Measurements from ENCODE around the gene ZNF281.
"Not testable (repeated sequence)": the region's sequence is repeated elsewhere in the genome, so short reads cannot be mapped to it uniquely, and the experiment has no call there.

Gene ZNF281

DNA sequence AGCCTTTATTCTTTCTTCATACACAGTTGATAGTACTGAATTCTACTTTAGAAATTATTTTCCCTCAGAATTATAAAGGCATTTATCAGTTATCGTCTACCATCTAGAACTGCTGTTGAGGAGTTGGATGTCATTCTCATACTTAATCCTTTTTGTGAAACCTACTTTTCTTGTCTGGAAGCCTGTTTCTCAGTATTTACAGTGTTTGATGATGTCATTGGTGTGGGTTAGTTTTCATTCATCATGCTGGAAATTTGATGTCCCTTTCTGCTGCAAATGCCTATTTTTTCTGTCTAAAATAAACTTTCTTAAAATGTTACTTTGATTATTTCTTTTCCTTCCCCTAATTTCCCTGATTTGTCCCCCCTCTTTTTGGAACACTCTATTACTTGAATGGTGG, 22.8 kb upstream of the ZNF281 start:
- DNase-seq (ENCODE audit: low read depth in 2 of 2, low spot score in 1 of 2), result no peak

DNA sequence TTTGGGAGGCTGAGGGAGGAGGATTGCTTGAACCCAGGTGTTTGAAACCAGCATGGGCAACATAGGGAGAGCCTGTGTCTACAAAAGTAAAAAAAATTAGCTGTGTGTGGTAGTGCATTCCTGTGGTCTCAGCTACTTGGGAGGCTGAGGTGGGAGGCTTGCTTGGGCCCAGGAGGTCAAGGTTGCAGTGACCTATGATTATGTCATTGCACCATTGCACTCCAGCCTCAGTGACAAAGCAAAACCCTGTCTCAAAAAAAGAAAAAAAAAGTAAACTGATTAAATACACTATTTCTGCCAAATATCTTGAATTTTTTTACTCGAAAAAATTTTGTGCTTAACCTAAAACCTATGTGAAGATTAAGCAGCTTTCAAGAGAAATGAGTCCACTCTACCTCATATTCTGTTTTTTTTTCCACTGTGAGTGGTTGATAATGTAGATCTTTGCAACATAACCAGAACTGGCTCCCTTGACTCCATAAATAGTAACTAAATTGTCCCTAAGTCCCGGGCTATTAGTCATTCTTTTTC, 19.4 kb upstream of the ZNF281 start:
- no peak for DNase-seq (ENCODE audit: low read depth in 2 of 2, low spot score in 1 of 2)

DNA sequence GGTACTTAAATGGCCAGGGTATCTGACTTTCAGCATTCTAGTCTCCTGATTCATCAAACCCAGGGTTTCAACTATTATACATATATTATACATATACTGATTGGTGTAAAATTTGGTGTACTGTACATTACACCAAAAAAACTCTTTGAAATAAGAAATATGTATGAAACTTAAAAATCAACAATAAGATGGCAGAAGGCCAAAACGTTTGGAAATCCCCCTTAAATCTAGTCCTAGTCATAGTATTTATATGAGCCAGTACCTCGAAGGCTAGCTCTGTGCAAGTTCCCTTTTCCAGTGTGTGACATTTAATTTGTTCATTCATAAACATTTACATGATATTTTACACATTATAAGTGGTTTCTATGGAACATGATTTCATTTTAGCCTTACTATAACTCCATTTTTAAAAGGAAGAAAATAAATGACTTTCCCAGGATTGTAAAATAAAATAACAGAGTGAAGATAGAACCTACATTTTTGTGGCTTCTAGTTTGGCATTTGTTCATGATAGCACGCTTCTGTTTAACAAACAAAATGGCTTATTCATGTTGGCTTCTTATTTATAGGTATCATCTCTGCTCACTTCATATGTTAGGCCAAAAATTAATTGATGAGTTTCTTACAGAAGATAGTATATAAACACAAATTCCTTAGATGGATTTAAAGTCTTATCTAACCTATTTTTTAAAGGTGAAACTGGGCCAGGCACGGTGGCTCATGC, 18.8 kb upstream of the ZNF281 start:
- no peak for DNase-seq (ENCODE audit: low read depth in 2 of 2, low spot score in 1 of 2)

DNA sequence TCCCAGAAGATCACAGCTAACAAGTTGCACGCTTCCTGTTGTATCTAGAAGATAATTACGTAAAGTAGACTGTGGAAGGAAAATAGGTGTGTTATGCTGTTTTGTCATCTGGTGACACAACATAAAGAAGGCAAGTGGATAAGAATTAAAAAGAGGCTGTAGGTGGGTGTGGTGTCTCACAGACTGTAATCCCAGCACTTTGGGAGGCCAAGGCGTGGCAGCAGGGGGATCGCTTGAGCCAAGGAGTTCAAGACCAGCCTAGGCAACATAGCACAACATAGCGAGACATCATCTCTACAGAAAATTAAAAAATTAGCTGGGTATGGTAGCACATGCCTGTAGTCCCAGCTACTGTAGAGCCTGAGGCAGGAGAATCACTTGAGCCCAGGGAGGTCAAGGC, 17.9 kb upstream of the ZNF281 start:
- DNase-seq (ENCODE audit: low read depth in 2 of 2, low spot score in 1 of 2), result no peak

DNA sequence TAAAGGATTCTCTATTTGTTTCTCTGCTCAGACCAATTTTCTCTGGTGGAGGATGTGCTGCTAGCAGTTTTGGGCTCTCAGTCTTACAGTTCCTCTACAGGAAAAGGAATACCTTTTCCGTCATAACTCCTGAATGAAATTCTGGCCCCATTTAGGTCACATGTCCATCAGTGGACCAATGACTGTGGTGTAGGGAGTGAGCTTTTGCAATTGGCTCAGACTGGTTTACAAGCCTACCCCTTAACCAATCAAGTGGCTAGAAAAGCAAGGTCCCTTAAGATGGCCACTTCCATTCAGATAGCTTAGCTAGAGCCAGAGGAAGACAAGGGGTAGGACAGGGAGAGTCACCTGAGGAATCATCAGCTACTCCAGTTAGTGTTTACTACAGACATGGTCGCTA, 16.4 kb upstream of the ZNF281 start:
- DNase-seq (ENCODE audit: low read depth in 2 of 2, low spot score in 1 of 2), result no peak

DNA sequence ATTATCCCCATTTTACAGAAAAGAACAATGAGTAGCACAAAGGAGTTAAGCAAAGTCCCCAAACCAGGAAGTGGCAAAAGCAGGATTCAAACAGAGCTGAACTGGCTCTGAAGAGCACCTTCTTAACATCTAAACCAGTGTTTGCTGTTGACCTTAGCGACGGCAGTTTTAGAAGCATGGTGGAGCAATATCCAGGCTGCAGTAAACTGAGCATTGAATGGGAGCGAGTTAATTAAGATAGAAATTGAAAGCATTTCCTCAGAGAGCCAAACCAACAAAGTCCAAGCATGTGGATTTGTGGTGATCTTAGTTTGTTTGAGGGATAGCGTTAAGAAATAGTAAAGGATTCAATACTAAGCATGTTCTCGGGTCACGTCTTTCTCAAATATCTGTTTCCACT, 13.4 kb upstream of the ZNF281 start:
- no peak for DNase-seq (ENCODE audit: low read depth in 2 of 2, low spot score in 1 of 2)

DNA sequence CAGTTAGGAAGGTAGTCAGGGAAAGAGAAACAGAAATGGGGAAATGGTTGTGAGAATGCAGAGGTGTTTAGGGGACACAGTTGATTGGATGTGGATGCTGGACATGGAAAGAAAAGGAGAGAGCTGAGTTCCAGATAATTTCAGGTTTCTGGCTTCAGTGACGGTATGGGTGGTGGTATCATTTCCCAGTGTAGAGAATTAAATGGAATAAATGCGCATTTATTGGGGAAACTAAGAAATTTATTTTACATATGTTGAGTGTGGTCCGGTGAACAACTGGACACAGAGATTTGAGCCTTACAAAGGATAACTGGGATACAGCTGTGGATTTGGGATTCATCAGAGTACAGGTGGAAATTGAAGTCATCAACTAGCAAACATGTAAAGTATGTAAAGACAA, 12.4 kb upstream of the ZNF281 start:
- DNase-seq (ENCODE audit: low read depth in 2 of 2, low spot score in 1 of 2), result no peak

DNA sequence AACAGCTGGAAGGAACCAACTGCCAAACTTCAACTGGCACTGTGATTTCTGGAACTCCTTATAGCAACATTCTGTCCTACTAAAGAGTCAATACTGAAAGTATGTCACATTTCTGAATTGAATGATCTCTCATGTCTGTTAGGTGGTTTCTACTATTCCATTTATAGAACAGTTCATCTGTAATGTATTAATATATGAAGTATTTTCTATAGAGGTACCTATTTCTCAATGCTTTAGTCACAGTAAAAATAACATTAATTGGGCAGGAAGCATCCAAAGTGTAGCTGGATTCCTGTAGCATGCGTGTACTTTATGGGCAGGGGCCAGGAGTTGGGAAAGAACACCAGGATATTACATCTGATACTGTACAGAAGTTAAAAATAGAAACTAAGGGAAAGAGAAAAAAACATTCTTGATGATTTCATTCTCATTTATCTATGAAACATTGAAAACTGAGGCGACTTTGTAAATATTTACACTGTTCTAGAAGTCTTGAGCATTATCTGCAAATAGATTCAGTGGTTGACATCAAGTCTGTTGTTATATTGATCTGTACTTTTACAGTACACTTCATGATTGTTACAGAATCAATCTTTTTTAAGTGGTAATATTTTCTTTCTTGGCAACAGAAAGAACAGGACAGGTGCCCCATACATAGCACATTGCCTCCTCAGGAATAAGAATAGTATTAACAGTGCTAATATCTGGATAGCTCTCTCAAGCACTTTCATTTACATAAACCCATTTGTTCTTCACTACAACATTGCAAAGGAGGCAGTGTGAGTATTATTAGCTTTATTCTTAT, 6.2 kb upstream of the ZNF281 start:
- DNase-seq (ENCODE audit: low read depth in 2 of 2, low spot score in 1 of 2), result no peak

DNA sequence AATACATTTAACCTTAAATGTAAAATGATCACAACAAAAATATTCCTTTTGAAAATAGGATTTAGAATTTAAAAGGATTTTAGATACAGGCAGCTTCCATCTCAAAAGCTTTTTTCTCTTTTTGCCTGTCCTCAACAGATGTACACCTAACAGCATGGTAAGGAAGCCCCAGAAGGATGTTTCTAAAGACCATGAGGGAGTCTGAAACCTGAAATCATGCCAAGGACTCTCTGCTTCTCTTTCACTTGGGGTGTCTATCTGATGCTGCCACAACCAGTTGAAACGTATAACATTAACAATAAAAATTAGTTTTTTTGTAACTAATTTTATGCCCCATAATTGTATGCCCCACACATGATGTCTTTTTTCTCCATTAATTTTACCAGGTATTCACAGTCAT, 5.4 kb upstream of the ZNF281 start:
- DNase-seq (ENCODE audit: low read depth in 2 of 2, low spot score in 1 of 2), result no peak

DNA sequence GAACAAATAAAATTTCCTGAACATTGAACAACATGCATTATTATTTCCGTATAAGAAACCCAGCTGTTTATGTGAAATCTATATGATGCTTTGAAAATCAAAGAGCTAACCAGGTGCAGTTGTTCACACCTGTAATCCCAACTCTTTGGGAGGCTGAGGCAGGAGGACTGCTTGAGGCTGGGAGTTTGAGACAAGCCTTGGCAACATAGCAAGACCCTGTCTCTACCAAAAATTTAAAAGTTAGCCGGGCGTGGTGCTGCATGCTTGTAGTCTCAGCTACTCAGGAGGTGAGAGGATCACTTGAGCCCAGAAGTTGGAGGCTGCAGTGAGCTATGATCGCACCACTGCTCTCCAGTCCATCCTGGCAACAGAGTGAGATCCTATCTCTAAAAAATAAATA, 4.8 kb upstream of the ZNF281 start:
- no peak for DNase-seq (ENCODE audit: low read depth in 2 of 2, low spot score in 1 of 2)

DNA sequence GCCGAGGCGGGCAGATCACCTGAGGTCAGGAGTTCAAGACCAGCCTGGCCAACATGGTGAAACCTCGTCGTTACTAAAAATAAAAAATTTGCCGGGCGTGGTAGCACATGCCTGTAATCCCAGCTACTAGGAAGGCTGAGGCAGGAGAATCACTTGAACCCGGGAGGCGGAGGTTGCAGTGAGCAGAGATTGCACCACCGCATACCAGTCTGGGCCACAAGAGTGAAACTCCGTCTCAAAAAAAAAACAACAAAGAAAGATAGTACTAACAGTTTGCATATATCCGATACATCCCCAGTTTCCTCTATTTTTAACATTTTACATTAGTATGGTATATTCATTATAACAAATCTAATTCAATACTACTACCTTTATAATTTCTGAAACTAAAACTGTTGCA, 3.9 kb upstream of the ZNF281 start:
- DNase-seq (ENCODE audit: low read depth in 2 of 2, low spot score in 1 of 2), result not testable (repeated sequence)

DNA sequence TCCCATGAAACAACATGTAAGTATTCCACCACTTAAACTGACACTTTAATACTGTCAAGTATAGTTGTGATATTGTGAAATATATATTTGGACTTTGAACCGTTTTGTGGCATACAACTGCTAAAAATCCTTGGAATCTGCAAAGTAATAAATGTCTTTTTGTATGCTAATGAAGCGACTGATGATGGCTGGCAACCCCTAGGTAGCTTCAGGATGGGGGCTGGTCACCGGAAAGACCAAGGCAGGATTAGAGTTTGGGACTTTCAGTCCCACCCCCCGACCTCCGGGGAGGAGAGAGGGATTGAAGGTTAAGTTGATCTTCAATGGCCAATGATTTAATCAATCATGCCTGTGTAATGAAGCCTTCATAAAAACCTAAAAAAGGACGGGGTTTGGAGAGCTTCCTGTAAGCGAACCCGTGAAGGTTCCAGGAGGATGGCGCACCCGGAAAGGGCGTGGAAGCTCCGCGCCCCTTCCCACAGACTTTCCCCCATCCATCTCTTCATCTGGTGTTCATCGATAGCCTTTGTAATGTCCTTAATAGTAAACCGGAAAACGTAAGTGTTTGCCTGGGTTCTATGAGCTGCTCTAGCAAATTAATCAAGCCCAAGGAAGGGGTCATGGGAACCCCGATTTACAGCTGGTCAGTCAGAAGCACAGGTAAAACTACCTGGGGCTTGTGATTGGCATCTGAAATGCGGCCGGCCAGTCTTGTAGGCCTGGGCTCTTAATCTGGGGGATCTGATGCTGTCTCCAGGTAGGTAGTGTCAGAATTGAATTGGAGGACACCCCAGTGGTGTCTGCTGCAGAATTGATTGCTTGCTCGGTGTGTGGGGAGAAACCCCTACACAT, 1.8 kb upstream of the ZNF281 start:
- DNase-seq (ENCODE audit: low read depth in 2 of 2, low spot score in 1 of 2), result no peak

DNA sequence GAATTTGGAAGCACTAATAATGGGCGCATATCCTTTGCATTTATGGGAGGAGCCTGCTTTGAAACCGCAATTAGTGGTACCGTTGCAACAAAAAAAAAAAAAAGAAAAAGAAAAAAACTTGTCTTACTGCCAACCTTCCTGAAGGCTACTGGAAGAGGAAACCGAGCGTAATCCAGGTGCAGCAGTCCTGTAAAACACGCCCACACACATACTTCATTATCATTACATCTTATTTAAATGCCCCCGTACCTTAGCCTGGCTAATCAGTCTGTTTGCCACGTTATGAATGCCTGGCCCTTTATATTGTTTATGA, 686 bp upstream of the ZNF281 start:
- no peak for DNase-seq (ENCODE audit: low read depth in 2 of 2, low spot score in 1 of 2)

DNA sequence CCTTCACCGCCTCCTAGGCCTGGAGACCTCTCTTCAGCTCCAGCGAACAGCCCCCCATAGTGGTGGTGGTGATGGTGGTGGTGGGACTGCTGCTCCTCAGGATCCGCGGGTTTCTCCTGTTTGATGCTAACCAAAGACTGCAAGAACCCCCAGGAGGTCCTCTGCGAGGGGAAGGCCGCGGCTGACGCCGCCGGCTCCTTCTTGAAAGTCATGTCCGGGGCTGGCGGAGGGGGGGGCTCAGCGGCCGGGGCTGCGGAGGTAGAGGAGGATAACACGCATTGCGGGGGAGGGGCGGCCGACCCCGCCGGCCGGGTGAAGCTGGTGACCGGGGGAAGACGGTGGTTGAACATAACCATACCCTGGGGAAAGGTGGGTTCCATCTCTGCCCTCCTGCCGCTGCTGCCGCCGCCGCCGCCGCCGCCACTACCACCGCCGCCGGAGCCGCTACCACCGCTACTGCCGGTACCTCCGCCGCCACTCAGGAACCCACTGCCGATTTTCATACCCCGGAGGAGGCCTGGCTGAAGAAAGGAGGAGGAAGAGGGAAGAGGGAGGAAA, 554 bp downstream of the ZNF281 start:
- DNase-seq (ENCODE audit: low read depth in 2 of 2, low spot score in 1 of 2), result peak; percentile 2 to 3

DNA sequence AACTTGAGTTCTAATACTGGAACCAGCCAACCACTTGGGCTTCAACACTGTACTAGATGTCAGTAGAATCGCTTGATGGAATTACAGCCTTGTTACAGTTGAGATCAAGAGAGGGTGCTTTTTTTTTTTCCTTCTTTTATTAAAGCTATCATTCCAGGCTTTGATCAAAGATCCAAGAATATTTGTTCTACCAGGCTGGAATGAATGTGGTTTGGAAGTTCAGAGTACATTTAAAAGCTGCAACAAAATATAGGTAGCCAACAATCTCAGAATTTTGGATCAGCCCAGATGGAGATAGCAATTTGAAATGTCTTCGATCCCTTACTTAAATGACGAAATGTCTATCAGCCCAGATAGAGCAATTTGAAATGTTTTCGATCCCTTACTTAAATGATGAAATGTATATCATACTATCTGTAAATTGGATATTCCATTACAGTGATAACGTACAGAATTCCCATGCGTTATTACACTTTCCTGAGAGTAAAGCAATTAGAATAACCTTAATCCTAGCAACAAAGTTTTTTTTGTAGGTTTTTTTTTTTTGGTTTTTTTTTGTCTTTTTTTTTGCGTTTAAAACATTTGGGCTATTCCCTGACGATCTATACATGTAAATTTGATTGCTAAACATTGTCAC, 3.6 kb downstream of the ZNF281 start:
- DNase-seq (ENCODE audit: low read depth in 2 of 2, low spot score in 1 of 2), result no peak

DNA sequence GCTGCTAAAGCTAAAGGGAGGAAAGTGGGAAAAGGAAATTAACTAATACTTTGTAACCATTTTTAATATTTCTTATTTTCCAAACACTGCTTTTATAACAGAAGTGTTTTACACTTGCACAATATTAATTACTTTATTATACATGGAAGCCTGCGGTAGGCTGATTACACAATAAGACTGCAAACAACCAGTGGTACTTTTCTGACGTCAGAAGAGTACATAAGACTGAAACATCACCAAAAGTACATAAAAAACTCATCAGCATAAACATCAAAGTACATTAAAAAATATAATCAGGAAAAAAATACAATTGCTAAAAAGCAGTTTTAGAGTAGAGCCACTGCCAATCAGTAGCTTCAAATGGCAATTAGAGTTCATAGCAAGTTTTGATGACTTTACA, 4.6 kb downstream of the ZNF281 start:
- no peak for DNase-seq (ENCODE audit: low read depth in 2 of 2, low spot score in 1 of 2)

DNA sequence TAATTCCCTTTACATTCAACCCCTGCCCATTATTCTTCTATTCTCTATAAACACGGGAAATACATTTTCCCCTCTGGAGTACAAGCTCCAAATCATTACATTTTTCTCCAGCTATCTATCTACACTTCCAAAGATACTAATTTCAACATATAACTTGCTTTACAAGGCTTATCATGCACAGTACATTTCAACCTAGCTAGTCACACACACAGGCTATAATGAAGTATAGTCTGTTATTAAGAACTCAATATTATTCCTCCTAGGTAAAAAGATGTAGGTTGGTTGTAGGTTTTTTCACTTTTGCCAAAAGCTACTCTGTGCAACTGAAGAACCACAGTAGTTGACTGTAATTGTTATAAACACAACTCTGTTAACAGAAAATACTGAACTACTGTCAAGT, 8.1 kb downstream of the ZNF281 start:
- no peak for DNase-seq (ENCODE audit: low read depth in 2 of 2, low spot score in 1 of 2)

DNA sequence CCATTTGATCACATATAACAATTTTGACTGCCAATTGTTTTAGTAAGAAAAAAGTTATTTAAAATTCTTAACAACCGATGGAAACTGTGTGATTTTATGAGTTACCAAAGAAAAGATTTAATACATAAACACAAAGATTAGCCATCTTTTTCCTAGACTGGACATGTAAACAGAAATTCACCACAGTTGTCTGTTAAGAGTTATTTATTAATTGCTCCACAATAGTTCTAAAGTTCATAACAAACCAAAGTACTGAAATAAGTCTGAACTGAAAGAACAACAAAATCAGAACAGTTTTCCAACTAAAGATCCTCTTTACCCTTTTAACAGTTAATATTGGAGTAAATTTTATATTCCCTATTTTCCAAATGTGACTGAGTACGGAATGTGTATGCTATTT, 8.6 kb downstream of the ZNF281 start:
- DNase-seq (ENCODE audit: low read depth in 2 of 2, low spot score in 1 of 2), result no peak

DNA sequence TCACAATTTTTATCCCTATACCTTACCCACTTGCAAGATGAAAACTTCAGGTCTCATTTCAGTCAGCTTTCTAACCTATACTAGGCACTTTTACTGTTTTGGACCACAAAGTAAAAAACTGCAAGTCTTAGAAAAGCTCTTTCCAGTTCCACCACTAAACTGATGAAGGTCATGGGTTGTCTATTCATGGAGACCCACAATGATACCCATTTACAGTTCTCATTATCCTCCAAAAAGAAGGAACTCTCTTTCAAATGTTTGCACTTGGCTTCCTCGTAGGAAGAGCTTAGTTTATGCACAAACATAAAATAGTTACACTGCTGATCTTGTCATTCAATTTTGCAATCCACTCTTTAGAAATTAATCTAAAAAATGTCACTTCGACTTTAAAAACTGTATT, 9.3 kb downstream of the ZNF281 start:
- no peak for DNase-seq (ENCODE audit: low read depth in 2 of 2, low spot score in 1 of 2)

DNA sequence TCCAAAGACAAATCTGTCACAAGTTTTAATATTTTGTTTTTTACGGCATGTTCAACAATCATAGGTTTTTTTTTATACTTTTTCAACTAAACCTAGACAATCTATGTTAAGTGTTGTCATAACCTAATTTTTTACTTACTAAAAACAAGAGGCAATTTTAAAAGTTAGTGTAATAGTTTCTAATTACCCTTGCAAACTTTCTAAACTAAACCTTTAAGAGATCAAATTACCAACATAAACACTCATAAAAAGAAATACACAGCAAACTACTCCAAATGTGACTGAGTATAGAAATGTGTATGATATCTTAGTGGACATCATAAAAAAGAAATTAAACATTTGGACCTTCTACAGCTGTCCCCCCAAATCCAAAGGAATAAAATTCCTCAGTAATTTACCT, 10.0 kb downstream of the ZNF281 start:
- no peak for DNase-seq (ENCODE audit: low read depth in 2 of 2, low spot score in 1 of 2)

DNA sequence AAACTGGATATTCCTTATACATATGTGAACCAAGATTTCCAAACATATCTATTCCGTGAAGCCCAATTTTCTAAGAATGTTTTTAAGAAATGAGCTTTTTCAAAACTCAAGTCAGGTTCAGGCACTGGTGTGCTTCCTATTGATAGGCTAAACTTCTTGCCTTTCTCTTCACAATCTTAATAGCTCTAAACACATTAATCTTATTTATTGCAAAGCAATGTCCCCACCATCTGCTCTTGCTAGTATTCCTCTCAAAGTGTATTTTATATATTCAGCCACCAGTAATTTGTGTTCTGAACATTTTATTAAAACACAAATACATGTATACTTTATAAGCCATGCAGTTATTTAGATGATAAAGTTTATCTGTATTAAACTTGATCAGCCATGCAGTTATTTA, 11.5 kb downstream of the ZNF281 start:
- DNase-seq (ENCODE audit: low read depth in 2 of 2, low spot score in 1 of 2), result no peak

All from stimulated activated CD8-positive, alpha-beta memory T cell treated with anti-CD3 and anti-CD28 coated beads, Interleukin-4, amount 100 ng/mL, for 4 hours (primary cell).